ENCODE measurements around the gene SPIRE2.
"Not testable (repeated sequence)": the region's sequence is repeated elsewhere in the genome, so short reads cannot be mapped to it uniquely, and the experiment has no call there.

Gene SPIRE2

GRCh38 chr16:89834813-89835363 lies 6.6 kb downstream of the SPIRE2 start:
- DNase-seq (ENCODE audit: low read depth, low spot score), result not testable (repeated sequence)

GRCh38 chr16:89836484-89836883 lies 8.2 kb downstream of the SPIRE2 start:
- not testable (repeated sequence) for DNase-seq (ENCODE audit: low read depth, low spot score)

GRCh38 chr16:89837014-89837546 lies 8.8 kb downstream of the SPIRE2 start:
- no peak for DNase-seq (ENCODE audit: low read depth, low spot score)

- no peak for DNase-seq (ENCODE audit: low read depth, low spot score)
These were observed 13.0 kb downstream of the SPIRE2 start for GRCh38 chr16:89841275-89841674.

GRCh38 chr16:89842471-89843408 lies 14.5 kb downstream of the SPIRE2 start:
- DNase-seq (ENCODE audit: low read depth, low spot score), result no peak

GRCh38 chr16:89843409-89844350 lies 15.4 kb downstream of the SPIRE2 start:
- DNase-seq (ENCODE audit: low read depth, low spot score), result no peak

GRCh38 chr16:89844739-89845339 lies 16.6 kb downstream of the SPIRE2 start:
- no peak for DNase-seq (ENCODE audit: low read depth, low spot score)

- DNase-seq (ENCODE audit: low read depth, low spot score), result no peak
These were observed 17.1 kb downstream of the SPIRE2 start for GRCh38 chr16:89845417-89845816.

- DNase-seq (ENCODE audit: low read depth, low spot score), result no peak
These were observed 19.0 kb downstream of the SPIRE2 start for GRCh38 chr16:89847051-89847939.

GRCh38 chr16:89847940-89848297 lies 19.6 kb downstream of the SPIRE2 start:
- DNase-seq (ENCODE audit: low read depth, low spot score), result no peak

GRCh38 chr16:89848974-89849373 lies 20.7 kb downstream of the SPIRE2 start:
- DNase-seq (ENCODE audit: low read depth, low spot score), result no peak

GRCh38 chr16:89853306-89853993 lies 25.2 kb downstream of the SPIRE2 start:
- no peak for DNase-seq (ENCODE audit: low read depth, low spot score)

- no peak for DNase-seq (ENCODE audit: low read depth, low spot score)
These were observed 27.1 kb downstream of the SPIRE2 start for GRCh38 chr16:89855301-89855945.

GRCh38 chr16:89855986-89856385 lies 27.7 kb downstream of the SPIRE2 start:
- no peak for DNase-seq (ENCODE audit: low read depth, low spot score)

GRCh38 chr16:89858973-89859614 lies 30.8 kb downstream of the SPIRE2 start:
- DNase-seq (ENCODE audit: low read depth, low spot score), result no peak

- DNase-seq (ENCODE audit: low read depth, low spot score), result no peak
These were observed 31.3 kb downstream of the SPIRE2 start for GRCh38 chr16:89859615-89860007.

GRCh38 chr16:89860747-89861304 lies 32.6 kb downstream of the SPIRE2 start:
- DNase-seq (ENCODE audit: low read depth, low spot score), result peak; percentile 87

GRCh38 chr16:89861648-89862047 lies 33.4 kb downstream of the SPIRE2 start:
- no peak for DNase-seq (ENCODE audit: low read depth, low spot score)

All from ELF-1 (cell line).